ENCODE measurements around the gene BCAR3.
"Not testable (repeated sequence)": the region's sequence is repeated elsewhere in the genome, so short reads cannot be mapped to it uniquely, and the experiment has no call there.

Gene BCAR3

DNA sequence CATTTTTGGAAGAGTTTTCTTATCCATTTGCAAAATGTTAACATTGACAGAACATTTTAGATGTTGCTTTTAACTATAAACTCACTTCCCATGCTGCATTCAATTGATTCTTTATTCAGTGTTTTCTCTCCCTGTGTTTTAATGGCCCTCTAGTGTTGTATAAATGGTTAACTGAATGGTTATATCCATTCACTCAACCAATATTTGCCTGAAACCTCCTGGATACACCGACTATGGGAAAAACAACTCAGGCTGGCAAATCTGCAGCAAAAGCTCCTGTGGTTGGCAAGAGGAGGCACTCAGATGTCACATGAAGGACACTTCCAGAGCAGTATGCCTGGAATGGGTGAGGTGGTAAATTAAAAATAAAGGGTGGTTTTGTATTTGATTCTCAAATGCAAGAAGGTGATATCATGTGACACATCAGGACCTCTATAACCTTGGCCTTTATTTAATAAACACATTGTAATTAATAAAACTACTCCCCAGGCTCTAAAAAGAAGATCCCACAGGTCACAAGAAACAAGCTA, 107.6 kb downstream of the BCAR3 start:
- no peak for DNase-seq

DNA sequence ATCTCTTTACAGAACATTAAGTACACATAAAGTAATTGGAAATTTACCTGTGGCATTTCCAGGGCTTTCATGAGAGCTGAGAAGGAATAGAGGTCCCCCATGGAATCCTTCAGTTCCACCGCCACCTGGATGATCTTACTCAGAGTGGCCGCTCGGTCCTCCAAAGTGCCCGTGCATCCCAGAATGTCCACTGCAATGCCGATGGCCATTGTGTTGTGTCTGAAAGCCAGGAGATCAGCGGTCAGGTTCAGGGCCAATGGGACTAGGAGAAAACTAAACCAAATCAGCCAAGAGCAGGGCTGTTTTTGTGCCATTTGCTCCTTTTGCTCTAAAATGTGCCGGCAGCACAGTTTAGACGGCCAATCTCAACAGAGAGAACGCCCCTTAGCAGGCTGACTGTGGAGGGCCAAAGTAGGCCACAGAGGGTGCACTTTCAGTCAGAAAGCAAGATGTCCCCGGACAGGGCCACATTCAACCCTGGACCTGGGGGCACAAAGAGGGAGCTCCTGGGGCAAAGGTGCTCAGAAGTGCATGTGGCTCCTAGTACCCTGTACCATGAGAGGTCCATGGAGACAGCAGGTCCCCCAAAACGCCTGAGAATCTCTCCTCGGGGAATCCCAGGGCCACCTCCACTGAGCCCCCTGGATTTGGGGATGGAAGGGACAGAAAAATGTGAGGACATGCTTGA, 109.9 kb downstream of the BCAR3 start:
- no peak for DNase-seq

DNA sequence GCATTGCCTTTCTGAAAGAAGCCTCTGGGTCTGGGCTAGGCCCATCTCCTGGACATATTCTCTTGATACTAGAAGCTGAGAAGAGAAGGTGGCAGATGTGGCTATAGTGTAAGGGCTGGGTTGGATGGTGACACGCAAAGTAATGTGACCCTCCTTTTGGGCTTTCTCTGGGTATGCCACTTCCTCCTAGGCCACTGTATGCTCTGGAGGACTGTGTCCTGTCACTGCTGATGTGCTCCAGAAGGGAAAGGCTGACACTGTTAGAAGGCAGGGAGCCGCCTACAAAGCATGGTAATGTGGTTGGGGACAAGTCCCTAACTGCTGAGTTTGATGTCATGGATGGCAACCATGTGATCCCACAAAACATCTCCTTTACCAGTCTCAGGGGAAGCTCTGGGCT, 112.1 kb downstream of the BCAR3 start:
- DNase-seq = no peak

DNA sequence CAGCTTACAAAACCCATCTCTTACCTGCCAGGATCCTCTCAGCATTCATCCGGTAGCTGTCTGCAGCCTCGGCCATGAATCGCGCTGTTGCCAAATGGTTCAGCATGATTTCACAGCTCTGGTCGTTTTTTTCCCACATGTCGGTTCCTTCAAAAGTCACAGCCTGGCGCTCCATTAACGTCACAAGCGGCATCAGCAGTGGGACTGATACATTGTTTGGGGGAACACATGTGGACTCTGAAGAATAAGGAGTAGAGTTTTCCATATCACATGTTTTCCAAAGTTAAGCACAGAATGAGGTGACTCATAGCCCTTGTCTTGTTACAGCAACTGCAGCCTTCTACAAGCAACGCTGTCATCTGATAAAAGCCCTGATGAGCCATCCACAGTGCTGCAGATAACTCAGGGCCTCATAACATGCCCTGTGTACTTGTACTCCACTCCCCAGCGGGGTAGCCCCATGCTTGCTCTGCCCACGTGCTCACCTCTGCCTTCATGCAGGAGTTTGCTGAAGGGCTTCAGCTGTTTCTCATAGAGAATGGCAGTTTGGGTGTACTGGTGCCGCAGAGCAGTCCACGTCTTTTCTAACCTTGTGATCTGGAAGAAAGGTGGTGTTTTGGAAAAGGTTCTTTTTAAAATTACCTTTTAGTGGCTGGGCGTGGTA, 114.2 kb downstream of the BCAR3 start:
- no peak for DNase-seq

GRCh38 chr1:93566227-93566626, 115.4 kb downstream of the BCAR3 start:
- no peak for DNase-seq

GRCh38 chr1:93565496-93566206, 116.0 kb downstream of the BCAR3 start:
- DNase-seq = no peak

- no peak for DNase-seq
Observed at GRCh38 chr1:93559695-93560094, 121.9 kb downstream of the BCAR3 start.

DNA sequence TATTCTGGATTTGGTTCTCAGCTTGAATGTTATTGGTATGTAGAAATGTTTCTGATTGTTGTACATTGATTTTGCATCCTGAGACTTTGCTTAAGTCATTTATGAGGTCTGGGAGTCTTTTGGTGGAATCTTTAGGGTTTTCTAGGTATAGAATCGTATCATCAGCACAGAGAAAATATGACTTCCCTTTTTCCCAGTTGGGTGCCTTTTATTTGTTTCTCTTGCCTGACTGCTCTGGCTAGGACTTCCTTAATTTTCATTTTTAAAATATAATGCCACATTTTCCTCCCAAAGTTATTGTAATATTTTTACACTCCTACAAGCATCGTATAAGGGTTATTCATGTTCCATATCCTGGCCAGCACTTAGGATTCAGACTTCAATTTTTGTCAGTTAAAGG, 122.6 kb downstream of the BCAR3 start:
- no peak for DNase-seq

DNA sequence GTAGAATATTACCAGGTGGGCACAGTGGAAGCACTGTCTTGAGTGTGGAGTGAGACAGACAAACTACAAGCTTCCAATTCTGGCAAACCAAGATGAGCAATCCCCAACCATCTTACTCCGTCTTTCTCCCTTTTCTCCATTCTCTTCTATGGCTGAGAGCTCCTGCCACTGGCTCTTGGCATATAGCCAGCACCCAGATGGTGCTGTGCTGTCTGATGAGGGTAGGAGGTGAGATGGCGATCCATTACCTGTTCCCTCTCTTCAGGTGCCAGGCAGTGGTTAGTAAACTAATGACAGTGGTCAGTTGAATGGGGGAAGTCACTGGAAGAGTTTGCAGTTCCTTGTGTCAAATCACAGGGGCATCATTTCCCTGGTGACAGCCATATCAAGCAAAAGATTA, 125.3 kb downstream of the BCAR3 start:
- DNase-seq = no peak

DNA sequence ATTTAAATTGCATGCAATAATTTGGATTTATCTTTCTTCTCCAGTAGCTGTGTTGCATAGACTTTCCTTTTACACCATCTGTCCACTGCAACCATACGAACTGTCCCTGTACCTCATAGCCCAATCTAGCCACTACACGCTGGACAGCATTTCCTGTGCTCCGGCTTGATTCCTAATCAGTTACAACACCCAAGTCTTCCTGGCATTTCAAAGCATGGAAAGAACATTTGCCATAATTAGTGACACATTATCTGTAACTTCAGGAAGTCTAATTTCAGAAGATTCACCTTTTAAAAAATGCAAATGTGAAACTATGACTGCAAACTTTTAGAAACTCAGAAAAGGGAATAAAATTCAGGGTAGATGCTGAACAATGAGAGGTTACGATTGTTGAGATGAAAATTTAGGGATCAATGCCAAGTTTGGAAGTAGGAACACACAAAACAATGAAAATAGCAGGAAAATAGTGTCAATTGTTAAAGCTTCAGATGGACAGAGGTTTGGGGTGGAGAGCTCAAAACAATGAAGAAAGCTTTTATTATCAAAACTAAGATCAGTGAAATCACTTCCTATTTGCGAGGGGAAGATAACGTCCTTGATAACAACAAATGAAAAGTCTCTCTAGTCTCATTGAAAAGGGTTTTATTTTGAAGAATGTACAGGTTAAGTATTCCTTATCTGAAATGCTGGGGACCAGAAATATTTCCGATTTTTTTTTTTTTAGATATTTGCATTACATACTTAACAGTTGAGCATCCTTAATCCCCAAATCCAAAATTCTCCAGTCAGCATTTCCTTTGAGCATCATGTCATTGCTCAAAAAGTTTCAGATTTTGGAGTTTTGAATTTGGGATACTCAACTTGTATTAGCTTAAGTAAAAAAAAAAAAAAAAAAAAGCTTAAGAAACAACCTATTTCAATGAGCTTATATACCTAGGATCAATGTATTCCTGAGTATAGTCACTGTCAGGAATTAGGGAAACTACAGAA, 126.5 kb downstream of the BCAR3 start:
- no peak for DNase-seq

GRCh38 chr1:93553886-93554490, 127.6 kb downstream of the BCAR3 start:
- DNase-seq = not testable (repeated sequence)

- DNase-seq = no peak
Observed at GRCh38 chr1:93552741-93553455, 128.7 kb downstream of the BCAR3 start.

DNA sequence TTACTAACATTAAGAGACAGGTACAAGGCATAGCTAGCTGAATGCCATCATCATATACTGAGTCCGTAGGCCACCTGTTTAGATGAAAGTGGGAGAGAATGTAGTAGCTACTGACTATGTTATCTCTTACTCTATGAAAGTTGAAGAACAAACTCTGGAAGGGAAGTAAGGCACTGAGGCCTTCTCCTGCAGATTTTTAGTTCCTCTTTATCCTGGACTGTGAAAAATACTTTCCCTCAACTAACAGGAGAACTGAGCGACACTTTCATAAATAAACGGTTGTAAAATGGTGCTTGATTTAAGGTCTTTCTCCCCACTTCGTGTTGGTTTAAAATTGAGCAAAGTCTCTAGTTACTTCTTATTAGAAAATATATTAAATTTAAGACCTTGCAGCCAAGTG, 131.8 kb downstream of the BCAR3 start:
- DNase-seq = no peak

- no peak for DNase-seq
Observed at GRCh38 chr1:93549131-93549530, 132.5 kb downstream of the BCAR3 start.

DNA sequence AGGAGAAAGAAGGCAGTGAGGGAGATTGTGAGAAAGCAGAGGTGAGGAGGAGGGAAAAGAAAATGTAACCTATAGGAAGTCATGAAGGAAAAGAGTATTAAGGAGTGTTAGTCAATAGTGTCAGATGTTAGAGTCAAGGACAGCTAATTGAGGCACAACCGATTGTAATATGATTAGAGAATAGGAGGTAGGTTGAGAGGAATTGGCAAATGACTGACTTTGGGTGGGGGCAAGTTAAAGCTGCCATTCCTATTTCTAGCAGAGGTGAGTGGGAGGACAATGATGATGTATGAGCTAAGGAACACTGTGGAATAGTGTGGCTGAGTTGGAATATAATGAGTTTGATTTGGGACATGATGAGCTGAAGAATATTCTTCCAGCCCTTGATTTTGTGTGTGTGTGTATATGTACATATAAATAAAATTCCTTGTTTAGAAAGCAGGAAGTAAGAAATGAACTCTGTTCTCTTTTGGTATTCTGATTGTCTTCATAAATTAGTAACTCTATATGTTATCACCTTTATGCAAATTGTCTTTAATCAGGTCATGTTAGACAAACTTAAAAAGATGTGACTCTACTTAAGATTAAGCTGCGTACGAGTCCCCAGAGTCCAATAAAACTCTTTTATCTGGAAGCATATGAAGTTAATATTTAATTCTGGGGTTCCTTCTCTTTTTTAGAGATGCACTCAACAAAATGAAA, 135.3 kb downstream of the BCAR3 start:
- DNase-seq = no peak

DNA sequence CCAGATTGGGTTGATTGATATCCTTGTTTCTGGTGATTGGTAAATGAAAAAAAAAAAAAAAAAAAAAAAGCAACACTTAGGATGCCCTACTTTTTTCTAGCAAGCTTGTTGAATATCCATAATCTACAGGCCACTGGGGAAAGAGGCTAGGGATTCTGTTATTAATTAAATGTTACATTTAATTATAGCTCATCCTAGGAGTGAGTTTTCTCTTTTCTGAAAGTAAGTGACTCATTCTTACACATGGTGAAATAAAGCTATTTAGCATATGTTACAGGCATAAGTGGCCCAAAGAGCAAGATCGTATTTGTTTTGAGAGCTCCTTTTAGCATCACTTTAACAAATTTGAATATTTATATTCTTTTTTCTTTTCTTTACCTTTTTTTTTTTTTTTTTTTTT, 139.2 kb downstream of the BCAR3 start:
- no peak for DNase-seq

GRCh38 chr1:93541045-93541444, 140.6 kb downstream of the BCAR3 start:
- no peak for DNase-seq

- no peak for DNase-seq
Observed at GRCh38 chr1:93537924-93538323, 143.7 kb downstream of the BCAR3 start.

DNA sequence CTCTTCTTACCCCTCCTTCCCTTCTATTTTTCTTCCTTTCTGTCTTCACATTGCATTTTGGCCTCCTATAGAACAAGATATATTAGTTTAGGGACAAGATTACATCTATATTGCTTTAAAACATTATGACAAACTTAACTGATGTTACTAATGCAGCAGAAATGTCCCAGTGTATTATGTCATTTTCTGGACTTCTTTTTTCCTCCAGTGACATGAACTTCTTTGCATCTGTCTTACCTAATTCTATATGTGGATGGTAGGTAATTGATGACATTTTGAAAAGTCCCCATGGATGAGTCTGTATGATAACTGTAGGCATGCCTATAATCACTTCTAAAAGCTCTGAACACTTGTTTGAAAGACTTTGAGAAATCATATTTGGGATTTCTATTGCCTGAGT, 144.2 kb downstream of the BCAR3 start:
- DNase-seq = no peak

GRCh38 chr1:93533677-93534076, 148.0 kb downstream of the BCAR3 start:
- no peak for DNase-seq
